Right atrium auricular region (tissue), 2 donors: Measurements from ENCODE around the gene AATK. TPM values are rescaled to one million over a fixed set of nuclear protein-coding genes. Genes with fewer than 3 reads are reported as not detected.
A peak's percentile ranks its signal among the peaks of the same experiment; 100 is the strongest.

ENCODE experiments used
- DNase-seq: peaks from one replicate; pipeline ENCODE4 v3.0.0-alpha.2; 2019; ENCODE audit warnings: low spot score
- H3K27ac ChIP-seq, 2 donors: fragments of 200-600 bp; sonication (generic); 1 replicate in 1 of 2; 2 replicates in 1 of 2; pipeline ENCODE4 v1.5.1; 2016 to 2019
- H3K27me3 ChIP-seq, 2 donors: fragments of 200-600 bp; sonication (generic); one replicate each; pipeline versions ENCODE4 v1.5.1 to v1.6.0; 2017 to 2019
- H3K36me3 ChIP-seq: fragments of 200-600 bp; sonication (generic); one replicate; pipeline ENCODE4 v1.5.1; 2016
- H3K4me1 ChIP-seq, 2 donors: fragments of 200-600 bp; sonication (generic); one replicate each; pipeline versions ENCODE4 v1.5.1 to v1.6.0; 2017 to 2019
- H3K4me3 ChIP-seq, 2 donors: fragments of 200-600 bp; sonication (generic); 1 replicate in 1 of 2; 2 replicates in 1 of 2; pipeline ENCODE4 v1.5.1; 2017 to 2019; ENCODE audit warnings: mild to moderate bottlenecking in 1 of 2, moderate library complexity in 1 of 2
- H3K9me3 ChIP-seq, 2 donors: fragments of 200-600 bp; sonication (generic); one replicate each; pipeline ENCODE4 v1.5.1; 2019
- total RNA-seq, 2 donors: library from RNA; depleted of rRNA; stranded (reverse); fragments of >200 nt; gene quantifications; one replicate each; pipeline ENCODE4 v1.1.0, GENCODE V29; 2016
- TF ChIP-seq, protein P1 (sequence below), 2 donors: fragments of 200-600 bp; sonication (generic); IDR thresholded peaks; one replicate each; pipeline ENCODE4 v1.5.1; 2019; ENCODE audit warnings: antibody characterized with exemption in 2 of 2

Gene AATK
- total RNA-seq, 2 donors from 2014 or later: 5.4 to 6.5 TPM

DNA sequence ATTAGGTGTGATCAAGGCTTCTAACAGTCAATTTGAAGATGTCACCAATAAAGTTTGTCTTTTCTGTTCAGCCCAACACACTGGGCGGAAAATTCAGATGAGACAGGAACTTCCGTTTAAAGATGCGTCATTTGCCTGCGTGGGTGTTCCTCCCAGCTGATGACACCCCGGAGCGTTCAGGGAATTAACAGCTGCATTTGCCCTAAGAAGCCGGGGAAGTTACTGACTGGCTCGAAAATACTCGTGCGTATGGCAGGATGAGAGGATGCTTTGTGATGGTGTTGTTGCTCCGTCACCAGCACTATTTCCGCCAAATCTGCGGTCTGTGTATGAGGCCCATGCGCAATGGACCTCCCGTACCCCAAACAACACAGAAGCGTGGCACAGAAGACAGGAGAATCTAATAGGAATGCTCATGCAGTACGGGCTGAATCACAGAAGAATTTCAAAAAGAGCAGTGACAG is 12.6 kb downstream of the AATK start:
- H3K27ac ChIP-seq: no peak overlapping the region
- no peaks in the 10 kb centered on the region for H3K36me3 ChIP-seq
- TF ChIP-seq, protein P1, sequence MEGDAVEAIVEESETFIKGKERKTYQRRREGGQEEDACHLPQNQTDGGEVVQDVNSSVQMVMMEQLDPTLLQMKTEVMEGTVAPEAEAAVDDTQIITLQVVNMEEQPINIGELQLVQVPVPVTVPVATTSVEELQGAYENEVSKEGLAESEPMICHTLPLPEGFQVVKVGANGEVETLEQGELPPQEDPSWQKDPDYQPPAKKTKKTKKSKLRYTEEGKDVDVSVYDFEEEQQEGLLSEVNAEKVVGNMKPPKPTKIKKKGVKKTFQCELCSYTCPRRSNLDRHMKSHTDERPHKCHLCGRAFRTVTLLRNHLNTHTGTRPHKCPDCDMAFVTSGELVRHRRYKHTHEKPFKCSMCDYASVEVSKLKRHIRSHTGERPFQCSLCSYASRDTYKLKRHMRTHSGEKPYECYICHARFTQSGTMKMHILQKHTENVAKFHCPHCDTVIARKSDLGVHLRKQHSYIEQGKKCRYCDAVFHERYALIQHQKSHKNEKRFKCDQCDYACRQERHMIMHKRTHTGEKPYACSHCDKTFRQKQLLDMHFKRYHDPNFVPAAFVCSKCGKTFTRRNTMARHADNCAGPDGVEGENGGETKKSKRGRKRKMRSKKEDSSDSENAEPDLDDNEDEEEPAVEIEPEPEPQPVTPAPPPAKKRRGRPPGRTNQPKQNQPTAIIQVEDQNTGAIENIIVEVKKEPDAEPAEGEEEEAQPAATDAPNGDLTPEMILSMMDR (IDR thresholded peaks at IDR 0.05): no peak
- no peaks in the 10 kb centered on the region for H3K27me3 ChIP-seq
- DNase-seq: no peak
- H3K4me1 ChIP-seq: no peaks in the 10 kb centered on the region
- no peak overlapping the region for H3K4me3 ChIP-seq
- no peaks in the 10 kb centered on the region for H3K9me3 ChIP-seq

DNA sequence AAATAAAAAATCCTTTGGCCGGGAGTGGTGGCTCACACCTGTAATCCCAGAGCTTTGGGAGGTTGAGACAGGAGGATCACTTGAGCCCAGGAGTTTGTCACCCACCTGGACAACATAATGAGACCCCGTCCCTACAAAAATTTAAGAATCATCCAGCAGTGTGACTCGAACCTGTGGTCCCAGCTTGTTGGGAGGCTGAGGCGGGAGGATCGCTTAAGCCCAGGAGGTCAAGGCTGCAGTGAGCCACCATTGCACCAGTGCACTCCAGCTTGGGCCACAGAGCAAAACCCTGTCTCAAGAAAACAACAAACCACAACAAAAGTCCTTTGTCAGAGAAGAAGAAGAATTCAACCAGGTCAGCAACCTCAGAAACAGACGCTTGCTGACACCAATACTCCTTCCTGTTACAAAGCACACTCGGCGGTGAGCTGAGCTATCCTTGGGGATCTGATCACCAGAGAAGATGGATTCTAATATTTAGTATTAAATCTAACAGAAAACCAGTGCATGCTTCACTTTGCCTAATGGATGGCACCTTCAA is 13.7 kb downstream of the AATK start:
- no peaks in the 10 kb centered on the region for H3K27me3 ChIP-seq
- H3K9me3 ChIP-seq: no peaks in the 10 kb centered on the region
- H3K4me1 ChIP-seq: no peaks in the 10 kb centered on the region
- TF ChIP-seq, protein P1 (IDR thresholded peaks at IDR 0.05): no peak
- H3K27ac ChIP-seq: no peak overlapping the region
- DNase-seq: no peak
- no peak overlapping the region for H3K4me3 ChIP-seq
- no peaks in the 10 kb centered on the region for H3K36me3 ChIP-seq

DNA sequence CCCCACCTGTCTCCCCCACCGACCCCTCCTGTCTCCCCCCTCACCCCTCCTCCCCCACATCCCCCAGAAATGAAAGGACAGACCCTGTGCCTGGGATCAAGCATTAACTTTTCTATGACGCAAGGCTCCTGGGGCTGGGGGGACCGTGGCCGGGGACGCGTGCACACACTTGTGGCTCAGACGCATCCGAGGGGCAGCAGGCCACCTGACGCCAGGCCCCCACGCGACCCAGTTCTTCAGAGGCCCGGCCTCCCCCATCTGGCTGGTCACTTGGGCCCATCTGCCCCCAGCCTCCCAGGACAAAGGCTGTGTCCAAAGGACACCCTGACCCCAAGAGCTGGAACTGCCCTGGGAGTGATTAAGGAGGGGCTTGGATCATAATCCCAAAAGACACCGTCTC is 14.7 kb downstream of the AATK start:
- TF ChIP-seq, protein P1 (IDR thresholded peaks at IDR 0.05): no peak
- Histone ChIP-seq H3K4me1 (no peaks in the 10 kb centered on the region), H3K4me3 (no peak overlapping the region), H3K9me3 (no peaks in the 10 kb centered on the region), H3K27ac (no peak overlapping the region), H3K27me3 (no peaks in the 10 kb centered on the region), H3K36me3 (no peaks in the 10 kb centered on the region)
- no peak for DNase-seq

DNA sequence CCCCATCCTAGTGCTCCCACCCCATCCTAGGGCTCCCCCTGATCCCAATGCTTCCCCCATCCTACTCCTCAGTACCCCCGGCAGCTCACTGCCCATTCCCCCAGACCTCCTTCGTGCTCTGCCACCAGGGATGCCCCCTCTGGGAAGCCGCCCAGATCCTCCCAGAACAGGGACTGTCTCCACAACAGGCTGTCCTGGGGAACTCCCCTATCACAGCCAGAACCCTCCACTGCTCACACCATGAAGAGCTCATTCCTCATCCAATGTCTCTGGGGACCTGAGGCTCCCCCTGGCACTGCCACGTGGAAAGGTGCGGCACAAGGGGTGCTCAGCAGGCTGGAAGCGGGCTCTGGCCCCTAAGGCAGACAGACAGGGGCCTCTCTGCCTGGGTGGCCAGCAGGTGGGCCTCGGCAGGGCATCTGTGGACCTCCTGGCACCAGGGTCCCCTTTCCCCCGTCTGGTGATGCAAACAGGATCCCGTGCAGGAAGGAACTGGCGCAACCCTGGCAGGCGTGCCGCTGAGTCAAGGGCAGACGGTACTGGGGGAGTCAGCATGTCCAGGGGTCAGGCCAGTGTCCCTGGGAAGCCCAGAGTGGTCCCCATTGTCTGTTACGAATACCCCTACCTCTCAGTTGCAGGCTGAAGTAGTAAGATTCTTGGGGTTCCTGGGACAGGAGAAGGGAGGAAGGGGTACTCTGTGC is 15.5 kb downstream of the AATK start:
- TF ChIP-seq, protein P1 (IDR thresholded peaks at IDR 0.05): no peak
- Histone ChIP-seq H3K4me1 (no peaks in the 10 kb centered on the region), H3K36me3 (no peaks in the 10 kb centered on the region), H3K9me3 (no peaks in the 10 kb centered on the region), H3K27ac (no peak overlapping the region), H3K27me3 (no peaks in the 10 kb centered on the region), H3K4me3 (no peak overlapping the region)
- DNase-seq: peak; percentile 62

DNA sequence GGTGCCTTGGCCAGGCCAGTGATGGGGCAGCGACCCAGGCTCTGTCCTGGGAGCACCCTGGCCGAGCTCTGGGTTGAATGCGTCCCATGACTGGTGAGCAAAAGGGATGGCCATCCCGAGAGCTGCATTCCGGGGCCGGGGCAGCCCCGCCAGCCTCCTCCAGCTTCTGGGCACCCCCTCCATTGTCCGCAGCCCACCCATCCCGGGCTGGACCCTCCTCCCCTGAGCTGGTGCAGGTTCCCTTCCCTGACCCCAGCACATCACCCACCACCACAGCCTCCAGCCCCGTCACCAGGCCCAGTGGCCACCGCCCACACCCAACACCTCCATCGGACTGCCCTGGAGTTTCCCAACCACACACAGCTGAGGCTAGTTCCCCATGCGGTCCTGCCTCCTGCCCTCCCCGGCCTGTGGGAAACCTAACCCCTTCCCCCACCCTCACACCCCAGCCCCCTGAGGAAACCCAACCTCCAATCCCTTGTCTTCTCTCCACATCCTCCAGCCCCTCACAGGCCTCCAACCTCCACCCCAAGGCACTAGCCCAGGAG is 17.0 kb downstream of the AATK start:
- no peaks in the 10 kb centered on the region for H3K27me3 ChIP-seq
- no peak for DNase-seq
- H3K4me1 ChIP-seq: no peaks in the 10 kb centered on the region
- H3K36me3 ChIP-seq: no peaks in the 10 kb centered on the region
- H3K4me3 ChIP-seq: no peak overlapping the region
- TF ChIP-seq, protein P1 (IDR thresholded peaks at IDR 0.05): no peak
- H3K27ac ChIP-seq: no peak overlapping the region
- H3K9me3 ChIP-seq: no peaks in the 10 kb centered on the region
